Bronchial epithelial cell (primary cell): ENCODE data around the gene HOXB3. TPM values are rescaled to one million over a fixed set of nuclear protein-coding genes. Genes with fewer than 3 reads are reported as not detected.

Experiments
- DNase-seq: peaks from one replicate; pipeline ENCODE4 v3.0.0-alpha.2; 2010; ENCODE audit warnings: low read depth
- FAIRE-seq: peaks from 2 replicates; lab custom pipeline; 2011; peaks lifted over from hg19 to GRCh38; lab: Jason Lieb, UNC
- H3K27me3 ChIP-seq: 2 replicates; pipeline ENCODE4 v1.5.1; 2011; ENCODE audit warnings: low read length; ENCODE audit not compliant: control insufficient read depth, insufficient read depth
- H3K36me3 ChIP-seq: 2 replicates; pipeline ENCODE4 v1.5.1; 2011; ENCODE audit warnings: low read length; ENCODE audit not compliant: control insufficient read depth, insufficient read depth
- H3K4me3 ChIP-seq: 2 replicates; pipeline ENCODE4 v1.5.1; 2011; ENCODE audit warnings: mild to moderate bottlenecking, low read depth, low read length, control low read depth
- total RNA-seq: library from RNA; depleted of rRNA; stranded (reverse); fragments of >200 nt; gene quantifications from 2 replicates; pipeline ENCODE4 v1.2.1, GENCODE V29; 2014
- TF ChIP-seq, protein P1 (sequence below): IDR thresholded peaks from 2 replicates; pipeline ENCODE4 v1.5.1; 2011; ENCODE audit warnings: mild to moderate bottlenecking, moderate library complexity, low read length, control low read depth, inconsistent platforms; ENCODE audit not compliant: insufficient read depth, severe bottlenecking

Gene HOXB3
- total RNA-seq, 1 donor from 2014 or later = not detected

DNA sequence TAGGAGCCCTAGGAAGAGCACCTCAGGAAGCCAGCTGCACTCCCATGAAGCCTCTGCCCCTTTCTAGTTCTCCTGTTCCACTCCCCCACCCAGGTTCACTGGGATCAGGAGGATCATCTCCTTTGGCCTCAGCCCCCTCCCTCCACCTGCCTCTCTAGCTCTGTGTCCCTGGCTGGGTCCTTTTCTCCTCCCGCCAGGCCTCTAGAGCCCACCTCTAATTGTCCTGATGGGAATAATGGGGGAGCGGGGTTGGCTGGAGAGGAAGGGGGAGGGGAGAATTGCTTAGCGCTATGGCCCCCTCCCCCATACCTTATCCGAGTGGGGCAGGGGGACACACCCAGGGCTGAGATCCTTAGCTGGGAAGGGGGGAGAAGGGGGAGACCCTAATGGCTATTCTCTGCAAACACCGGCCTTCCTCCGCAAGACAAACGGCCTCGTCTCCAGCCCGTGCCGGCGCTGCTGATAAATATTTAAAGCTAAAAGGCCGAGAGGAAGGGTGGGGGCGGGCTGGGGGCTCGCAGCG is 19.8 kb upstream of the HOXB3 start:
- TF ChIP-seq, protein P1, sequence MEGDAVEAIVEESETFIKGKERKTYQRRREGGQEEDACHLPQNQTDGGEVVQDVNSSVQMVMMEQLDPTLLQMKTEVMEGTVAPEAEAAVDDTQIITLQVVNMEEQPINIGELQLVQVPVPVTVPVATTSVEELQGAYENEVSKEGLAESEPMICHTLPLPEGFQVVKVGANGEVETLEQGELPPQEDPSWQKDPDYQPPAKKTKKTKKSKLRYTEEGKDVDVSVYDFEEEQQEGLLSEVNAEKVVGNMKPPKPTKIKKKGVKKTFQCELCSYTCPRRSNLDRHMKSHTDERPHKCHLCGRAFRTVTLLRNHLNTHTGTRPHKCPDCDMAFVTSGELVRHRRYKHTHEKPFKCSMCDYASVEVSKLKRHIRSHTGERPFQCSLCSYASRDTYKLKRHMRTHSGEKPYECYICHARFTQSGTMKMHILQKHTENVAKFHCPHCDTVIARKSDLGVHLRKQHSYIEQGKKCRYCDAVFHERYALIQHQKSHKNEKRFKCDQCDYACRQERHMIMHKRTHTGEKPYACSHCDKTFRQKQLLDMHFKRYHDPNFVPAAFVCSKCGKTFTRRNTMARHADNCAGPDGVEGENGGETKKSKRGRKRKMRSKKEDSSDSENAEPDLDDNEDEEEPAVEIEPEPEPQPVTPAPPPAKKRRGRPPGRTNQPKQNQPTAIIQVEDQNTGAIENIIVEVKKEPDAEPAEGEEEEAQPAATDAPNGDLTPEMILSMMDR = no peak
- no peak for FAIRE-seq
- Histone ChIP-seq H3K4me3 (no peak overlapping the region), H3K36me3 (no peaks in the 10 kb centered on the region), H3K27me3 (peaks cover 84% of the 10 kb centered on the region)
- no peak for DNase-seq

DNA sequence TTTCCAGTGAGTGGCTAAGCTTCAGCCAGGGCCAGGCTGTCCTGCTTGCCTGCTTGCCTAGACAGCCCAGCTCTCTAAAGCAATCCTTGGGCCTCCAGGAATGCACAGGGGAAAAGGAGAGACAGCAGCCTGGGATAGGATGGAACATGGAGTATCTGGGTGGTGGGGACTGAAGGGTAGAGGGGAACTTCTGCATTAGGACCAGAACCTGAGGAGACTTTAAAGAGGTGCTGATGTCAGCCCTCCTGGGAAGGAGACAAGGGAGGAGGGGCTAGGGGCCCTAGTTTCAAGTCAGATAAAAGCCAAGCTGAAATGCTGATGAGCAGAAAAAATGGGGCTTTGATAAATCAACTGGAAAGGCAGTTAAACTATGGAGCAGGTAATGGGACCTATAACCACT is 19.0 kb upstream of the HOXB3 start:
- no peak for DNase-seq
- peaks cover 86% of the 10 kb centered on the region for H3K27me3 ChIP-seq
- H3K36me3 ChIP-seq = no peaks in the 10 kb centered on the region
- no peak for FAIRE-seq
- H3K4me3 ChIP-seq = no peak overlapping the region
- TF ChIP-seq, protein P1 = no peak

DNA sequence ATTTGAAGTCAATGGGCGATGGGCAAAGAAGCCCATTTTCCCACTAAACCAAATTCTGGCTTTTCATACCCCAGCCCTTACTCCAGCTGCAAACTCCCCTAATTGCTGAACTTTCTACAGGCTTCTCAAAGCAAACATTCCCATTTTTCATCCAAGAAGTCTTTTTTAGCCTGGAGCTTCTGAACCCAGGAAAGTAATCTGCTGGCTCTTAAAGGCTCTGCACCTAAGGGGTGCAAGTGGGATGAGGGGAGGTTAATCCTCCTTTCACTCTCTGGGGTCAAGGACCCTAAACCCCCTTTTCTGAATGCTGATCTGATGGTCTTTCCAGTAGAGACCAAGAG is 18.4 kb upstream of the HOXB3 start:
- TF ChIP-seq, protein P1 = no peak
- Histone ChIP-seq H3K36me3 (no peaks in the 10 kb centered on the region), H3K27me3 (peaks cover 85% of the 10 kb centered on the region), H3K4me3 (no peak overlapping the region)
- FAIRE-seq (no peak), DNase-seq (no peak)

DNA sequence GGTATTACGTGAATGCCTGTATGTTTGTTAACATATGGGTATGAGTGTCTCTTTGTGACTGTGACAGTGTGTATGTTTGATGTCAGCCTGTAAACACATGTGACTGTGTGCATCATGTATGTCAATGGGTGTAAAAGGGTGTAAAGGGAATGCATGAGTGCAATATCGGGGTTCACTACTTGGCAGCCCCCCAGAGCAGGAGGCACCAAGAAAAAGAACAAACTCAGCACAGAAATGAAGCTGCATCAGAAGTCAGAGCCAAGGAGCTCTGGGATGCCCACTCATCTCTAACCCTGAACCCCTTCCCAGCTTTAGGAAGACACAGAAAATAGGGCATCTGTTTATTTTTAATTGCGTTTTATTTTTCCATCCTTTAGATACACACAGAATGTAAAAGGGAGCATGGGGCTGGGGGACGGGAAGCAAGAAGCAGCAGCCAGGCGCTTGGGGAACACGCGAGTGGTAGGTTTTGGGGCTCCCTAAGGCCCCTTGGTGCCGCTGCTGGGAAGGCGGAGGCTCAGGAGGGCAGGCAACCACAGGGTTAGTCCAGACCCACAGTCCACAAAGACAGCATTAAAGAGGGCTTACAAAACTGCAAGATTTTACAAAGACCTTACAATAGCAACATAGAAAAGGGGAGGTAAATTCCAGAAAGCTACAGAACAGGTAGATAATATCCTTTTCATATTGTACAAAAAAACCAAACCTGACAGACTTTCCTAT is 17.0 kb upstream of the HOXB3 start:
- no peak for FAIRE-seq
- TF ChIP-seq, protein P1 = no peak
- Histone ChIP-seq H3K27me3 (peaks cover 87% of the 10 kb centered on the region), H3K4me3 (no peak overlapping the region), H3K36me3 (no peaks in the 10 kb centered on the region)
- DNase-seq = no peak

DNA sequence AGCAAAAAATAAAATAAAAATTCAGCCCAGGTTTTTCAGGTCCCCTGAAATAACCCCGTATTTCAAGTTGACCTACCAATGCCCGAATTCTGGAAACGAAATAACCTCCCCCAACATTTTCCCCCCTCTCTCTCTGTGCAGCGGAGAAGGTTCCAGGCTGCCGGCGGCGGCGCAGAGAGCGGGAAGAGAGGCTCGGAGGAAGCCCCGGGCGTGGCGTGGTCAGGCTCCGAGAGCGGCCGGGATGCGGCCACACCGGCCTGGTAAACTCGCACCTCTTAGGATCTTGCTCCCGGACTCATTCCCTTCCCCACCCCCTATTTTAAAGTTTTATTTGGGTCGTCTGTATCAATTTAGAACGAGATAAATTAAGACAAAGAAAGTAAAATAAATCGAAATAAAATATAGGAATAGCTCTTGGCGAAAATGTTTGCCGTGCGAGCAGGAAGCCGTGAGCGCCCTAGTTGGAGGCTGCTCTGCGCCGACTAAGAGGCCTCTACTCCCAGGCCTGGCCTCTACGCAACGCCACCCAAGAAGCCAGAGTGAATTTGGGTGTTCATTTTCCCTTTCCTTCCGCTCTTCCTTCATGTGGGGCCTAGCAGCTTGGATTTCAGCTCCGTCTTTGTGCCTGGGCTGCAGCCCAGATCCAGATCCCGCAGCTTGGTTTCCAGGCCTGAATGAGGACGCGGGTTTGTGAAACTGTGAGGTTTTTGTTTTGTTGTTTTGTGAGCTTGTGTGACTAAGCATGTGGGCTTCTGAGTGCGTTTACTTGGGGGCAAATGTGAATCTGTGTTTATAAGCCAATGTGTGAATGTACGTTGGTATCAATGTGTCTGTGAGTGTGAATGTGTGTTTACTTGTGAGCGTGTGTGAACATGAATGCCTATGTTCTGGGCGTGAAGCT is 16.2 kb upstream of the HOXB3 start:
- no peak for DNase-seq
- H3K36me3 ChIP-seq = no peaks in the 10 kb centered on the region
- FAIRE-seq = no peak
- H3K27me3 ChIP-seq = peaks cover 88% of the 10 kb centered on the region
- TF ChIP-seq, protein P1 = no peak
- H3K4me3 ChIP-seq = no peak overlapping the region
